HCT116 (cell line): ENCODE results near the gene STAC2. TPM values are rescaled to one million over a fixed set of nuclear protein-coding genes. Genes with fewer than 3 reads are reported as not detected.

Experiments used
- ATAC-seq: fragments of 200-7000 bp; cut with Tn5 transposase; 2 replicates; pipeline ENCODE4 v1.9.1; 2020; ENCODE audit warnings: mild to moderate bottlenecking, moderate library complexity
- BruUV-seq: library from RNA; stranded (reverse); fragments of 400-500 nt; replicated peaks from 2 replicates; lab custom pipeline; 2021; lab: Mats Ljungman, UMichigan
- CTCF ChIA-PET: fragments of 300-600 bp; sonication (Branson Sonifier 250); formaldehyde crosslinking; loops from one replicate; lab custom pipeline; 2021; ENCODE audit warnings: antibody characterized with exemption; lab: Charles Lee
- POLR2A ChIA-PET: fragments of 300-600, 350-600 bp; sonication (Branson Sonifier 250); formaldehyde crosslinking; loops from one replicate; lab custom pipeline; 2021; ENCODE audit warnings: antibody characterized with exemption; lab: Charles Lee
- RAD21 ChIA-PET, 2 experiments: fragments of 300-600 bp; sonication (Branson Sonifier 250); formaldehyde crosslinking; loops; one replicate each; lab custom pipeline; 2023; ENCODE audit warnings: low total read pairs in 2 of 2; ENCODE audit not compliant: uncharacterized antibody in 2 of 2, unreplicated experiment in 2 of 2, low non-redundant PET in 1 of 2; lab: Charles Lee
- DNase-seq: peaks from one replicate; pipeline ENCODE4 v3.0.0-alpha.2; 2010; ENCODE audit warnings: low read depth, low spot score
- H2AFZ ChIP-seq: fragments of 200-600 bp; shearing (Covaris generic), sonication (generic); 2 replicates; pipeline ENCODE4 v1.6.1; 2017; ENCODE audit warnings: low read depth, mixed run types, mixed read lengths, antibody characterized with exemption, low read length; ENCODE audit not compliant: poor library complexity, severe bottlenecking
- H3K27ac ChIP-seq: 2 replicates; pipeline ENCODE4 v1.5.1; 2012; ENCODE audit warnings: low read depth, low read length
- H3K27me3 ChIP-seq: fragments of 200-600 bp; sonication (generic); 2 replicates; pipeline ENCODE4 v1.6.1; 2016; ENCODE audit warnings: mixed run types, low read length, mixed read lengths; ENCODE audit not compliant: insufficient read depth
- H3K36me3 ChIP-seq, 2 experiments: fragments of 200-500 bp in 1 of 2; fragments of 200-600 bp in 1 of 2; sonication (Bioruptor generic) in 1 of 2; sonication (generic) in 1 of 2; 2 replicates each; pipeline versions ENCODE4 v1.5.1 to v1.6.1; 2014 to 2016; ENCODE audit warnings: low read length in 2 of 2, inconsistent platforms in 1 of 2, mixed read lengths in 1 of 2, mixed run types in 1 of 2; ENCODE audit not compliant: insufficient read depth in 2 of 2, control insufficient read depth in 1 of 2
- H3K4me1 ChIP-seq, 2 experiments: fragments of 200-600 bp in 1 of 2; sonication (generic) in 1 of 2; 2 replicates each; pipeline versions ENCODE4 v1.5.1 to v1.6.1; 2012 to 2017; ENCODE audit warnings: low read length in 2 of 2, inconsistent platforms in 1 of 2, mild to moderate bottlenecking in 1 of 2, mixed read lengths in 1 of 2, mixed run types in 1 of 2, moderate library complexity in 1 of 2; ENCODE audit not compliant: insufficient read depth in 2 of 2, control insufficient read depth in 1 of 2
- H3K4me2 ChIP-seq: fragments of 200-600 bp; sonication (generic); 2 replicates; pipeline ENCODE4 v1.6.1; 2017; ENCODE audit warnings: mixed run types, low read length, mixed read lengths
- H3K4me3 ChIP-seq, 2 experiments: fragments of 200-600 bp in 1 of 2; sonication (generic) in 1 of 2; replicated peaks in 1 of 2; 2 replicates each; pipeline ENCODE4 v1.5.1; 2011 to 2016; ENCODE audit warnings: low read length in 2 of 2, control low read depth in 1 of 2, low read depth in 1 of 2, mild to moderate bottlenecking in 1 of 2, mixed read lengths in 1 of 2, mixed run types in 1 of 2
- H3K79me2 ChIP-seq: fragments of 200-600 bp; sonication (generic); 2 replicates; pipeline ENCODE4 v1.6.1; 2017; ENCODE audit warnings: mild to moderate bottlenecking, mixed run types, low read length, moderate library complexity, mixed read lengths; ENCODE audit not compliant: insufficient read depth
- H3K9ac ChIP-seq: fragments of 200-600 bp; sonication (generic); 2 replicates; pipeline ENCODE4 v1.6.1; 2016; ENCODE audit warnings: low read length, mixed read lengths
- H3K9me2 ChIP-seq: fragments of 200-600 bp; sonication (generic), shearing (Covaris generic); 2 replicates; pipeline ENCODE4 v1.6.1; 2017; ENCODE audit warnings: mixed run types, mild to moderate bottlenecking, moderate library complexity; ENCODE audit not compliant: insufficient read depth
- H3K9me3 ChIP-seq, 2 experiments: fragments of 200-500 bp in 1 of 2; fragments of 200-600 bp in 1 of 2; sonication (Bioruptor generic) in 1 of 2; sonication (generic) in 1 of 2; 2 replicates each; pipeline ENCODE4 v1.6.1; 2014 to 2017; ENCODE audit warnings: low read length in 2 of 2, mixed read lengths in 2 of 2, inconsistent platforms in 1 of 2, low read depth in 1 of 2, mild to moderate bottlenecking in 1 of 2, mixed run types in 1 of 2, moderate library complexity in 1 of 2; ENCODE audit not compliant: control insufficient read depth in 1 of 2, insufficient read depth in 1 of 2
- H4K20me1 ChIP-seq: fragments of 200-600 bp; sonication (generic), shearing (Covaris generic); 2 replicates; pipeline ENCODE4 v1.6.1; 2017; ENCODE audit warnings: mixed run types, mild to moderate bottlenecking, moderate library complexity; ENCODE audit not compliant: insufficient read depth
- ATF3 ChIP-seq: IDR thresholded peaks from 2 replicates; pipeline ENCODE4 v1.6.1; 2012
- CEBPB ChIP-seq: IDR thresholded peaks from 2 replicates; pipeline ENCODE4 v1.6.1; 2012; ENCODE audit warnings: low read depth
- ELF1 ChIP-seq: IDR thresholded peaks from 2 replicates; pipeline ENCODE4 v1.6.1; 2012; ENCODE audit warnings: low read depth, borderline replicate concordance
- EZH2phosphoT487 ChIP-seq: fragments of 200-600 bp; IDR thresholded peaks from 2 replicates; pipeline ENCODE4 v1.6.1; 2018; ENCODE audit warnings: antibody characterized with exemption, borderline replicate concordance
- FOSL1 ChIP-seq: IDR thresholded peaks from 2 replicates; pipeline ENCODE4 v1.6.1; 2012; ENCODE audit warnings: low read depth
- JUND ChIP-seq: IDR thresholded peaks from 2 replicates; pipeline ENCODE4 v1.6.1; 2012
- POLR2A ChIP-seq: IDR thresholded peaks from 2 replicates; pipeline ENCODE4 v1.7.0; 2011; ENCODE audit warnings: borderline replicate concordance; ENCODE audit not compliant: insufficient read depth, insufficient read length; ENCODE audit errors: extremely low read depth
- POLR2AphosphoS5 ChIP-seq: IDR thresholded peaks from 2 replicates; pipeline ENCODE4 v1.6.1; 2011; ENCODE audit warnings: mild to moderate bottlenecking, low read depth, low read length, moderate library complexity
- RAD21 ChIP-seq: IDR thresholded peaks from 2 replicates; pipeline ENCODE4 v1.6.1; 2012; ENCODE audit warnings: low read depth, mild to moderate bottlenecking
- REST ChIP-seq: IDR thresholded peaks from 2 replicates; pipeline ENCODE4 v1.6.1; 2012; ENCODE audit warnings: low read depth
- SIN3A ChIP-seq: IDR thresholded peaks from 2 replicates; pipeline ENCODE4 v1.6.1; 2012; ENCODE audit warnings: low read depth
- SRF ChIP-seq: IDR thresholded peaks from 2 replicates; pipeline ENCODE4 v1.6.1; 2012; ENCODE audit warnings: low read depth
- TCF7L2 ChIP-seq: IDR thresholded peaks from 2 replicates; pipeline ENCODE4 v1.7.0; 2011; ENCODE audit warnings: borderline replicate concordance, inconsistent platforms; ENCODE audit not compliant: insufficient read depth, insufficient read length; ENCODE audit errors: extremely low read depth
- YY1 ChIP-seq: IDR thresholded peaks from 2 replicates; pipeline ENCODE4 v1.6.1; 2011; ENCODE audit warnings: low read length, low read depth, moderate library complexity, mild to moderate bottlenecking; ENCODE audit not compliant: insufficient replicate concordance; ENCODE audit errors: extremely low read depth
- ZBTB33 ChIP-seq: IDR thresholded peaks from 2 replicates; pipeline ENCODE4 v1.6.1; 2011; ENCODE audit warnings: mild to moderate bottlenecking, low read length, moderate library complexity; ENCODE audit not compliant: insufficient replicate concordance; ENCODE audit errors: extremely low read depth
- ZFX ChIP-seq: fragments of 450-650 bp; IDR thresholded peaks from 2 replicates; pipeline ENCODE4 v1.6.1; 2017
- intact Hi-C: fragments of 100-400 bp; cut with micrococcal nuclease; formaldehyde crosslinking; loops from 2 replicates; pipeline ENCODE4 v1.10.0; 2022
- total RNA-seq: library from RNA; stranded (reverse); gene quantifications from one replicate; pipeline ENCODE4 v1.2.1, GENCODE V29; 2021; ENCODE audit not compliant: unreplicated experiment

STAC2 gene
- total RNA-seq, 1 experiment from 2014 or later: not detected

GRCh38 chr17:39170109-39170508 lies 55.6 kb downstream of the STAC2 start:
- Histone ChIP-seq H3K9me2 (no peaks in the 10 kb centered on the region), H3K27ac (no peak overlapping the region), H3K27me3 (no peaks in the 10 kb centered on the region), H2AFZ (no peak overlapping the region), H3K9me3 (no peaks in the 10 kb centered on the region), H3K4me3 (no peak overlapping the region), H3K4me1 (peaks cover 0 to 4% of the 10 kb centered on the region in 2 experiments; a peak in 1 of 4 replicates), H3K36me3 (peaks cover 0 to under 1% of the 10 kb centered on the region in 2 experiments; a peak in 1 of 4 replicates), H3K4me2 (no peak overlapping the region), H4K20me1 (no peaks in the 10 kb centered on the region), H3K79me2 (no peaks in the 10 kb centered on the region), H3K9ac (no peak overlapping the region)
- no TSS peak for BruUV-seq
- intact Hi-C loops: no loop called here
- ATAC-seq (no peak), DNase-seq (no peak)
- RAD21 ChIA-PET: no interaction called here
- no peak for TF ChIP-seq ATF3
- no peak for TF ChIP-seq SRF
- TF ChIP-seq CEBPB: no peak
- TF ChIP-seq FOSL1: no peak
- no peak for TF ChIP-seq RAD21
- TF ChIP-seq EZH2phosphoT487: no peak
- CTCF ChIA-PET: no interaction called here
- POLR2A ChIA-PET: no interaction called here

- CTCF ChIA-PET: no interaction called here
- no peak for TF ChIP-seq POLR2AphosphoS5
- TF ChIP-seq ATF3: no peak
- no peak for TF ChIP-seq RAD21
- no peak for TF ChIP-seq REST
- no peak for TF ChIP-seq ZBTB33
- no peak for TF ChIP-seq ELF1
- TF ChIP-seq SIN3A: no peak
- TF ChIP-seq POLR2A: no peak
- TF ChIP-seq ZFX: no peak
- no peak for TF ChIP-seq SRF
- TF ChIP-seq TCF7L2: no peak
- no peak for TF ChIP-seq YY1
- TF ChIP-seq JUND: no peak
Observed at GRCh38 chr17:39169518-39169917, 56.2 kb downstream of the STAC2 start.

More at GRCh38 chr17:39169518-39169917, 56.2 kb downstream of the STAC2 start:
- peaks cover under 1 to 8% of the 10 kb centered on the region in 2 experiments; a peak in 3 of 4 replicates for H3K4me1 ChIP-seq
- DNase-seq: no peak
- intact Hi-C loops: no loop called here
- no peaks in the 10 kb centered on the region for H3K9me3 ChIP-seq
- H3K9ac ChIP-seq: no peak overlapping the region
- no peaks in the 10 kb centered on the region for H3K79me2 ChIP-seq
- H3K36me3 ChIP-seq: no peaks in the 10 kb centered on the region
- POLR2A ChIA-PET: no interaction called here
- H2AFZ ChIP-seq: no peak overlapping the region
- no peak overlapping the region for H3K4me2 ChIP-seq
- no TSS peak for BruUV-seq
- H3K9me2 ChIP-seq: no peaks in the 10 kb centered on the region
- RAD21 ChIA-PET: no interaction called here
- H3K4me3 ChIP-seq: no peak overlapping the region
- no peak for ATAC-seq
- H4K20me1 ChIP-seq: no peaks in the 10 kb centered on the region
- H3K27ac ChIP-seq: no peak overlapping the region
- H3K27me3 ChIP-seq: no peaks in the 10 kb centered on the region
